DMS53 (cell line): ENCODE measurements around the gene UBE2B.
A peak's percentile ranks its signal among the peaks of the same experiment; 100 is the strongest.

Experiments
- DNase-seq: peaks from one replicate; lab custom pipeline; 2025; lab: John Stamatoyannopoulos, UW

The UBE2B gene

DNA sequence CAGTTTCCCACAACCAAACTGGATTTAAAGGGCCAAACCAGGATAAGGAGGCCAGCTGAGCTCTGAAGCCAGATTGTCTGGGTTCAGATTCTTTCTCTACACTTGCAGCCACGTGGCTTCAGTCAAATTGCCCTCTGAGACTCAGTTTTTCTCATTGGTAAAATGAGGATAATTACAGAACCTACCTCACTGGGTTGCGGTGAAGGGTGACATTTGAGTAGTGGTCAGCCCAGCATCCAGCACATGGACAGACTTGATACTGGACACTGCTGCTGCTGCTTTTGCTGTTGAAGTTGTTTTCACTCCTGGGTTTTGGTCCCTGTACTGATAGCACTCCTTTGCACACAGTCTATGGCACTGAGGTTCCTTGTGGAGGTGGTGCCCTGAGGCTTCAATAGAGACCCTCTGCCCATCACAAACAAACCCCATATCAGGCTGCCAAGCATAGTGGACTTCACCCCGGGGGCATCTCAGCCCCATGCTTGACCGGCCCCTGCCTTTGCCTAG is 66.0 kb downstream of the UBE2B start:
- DNase-seq: no peak

DNA sequence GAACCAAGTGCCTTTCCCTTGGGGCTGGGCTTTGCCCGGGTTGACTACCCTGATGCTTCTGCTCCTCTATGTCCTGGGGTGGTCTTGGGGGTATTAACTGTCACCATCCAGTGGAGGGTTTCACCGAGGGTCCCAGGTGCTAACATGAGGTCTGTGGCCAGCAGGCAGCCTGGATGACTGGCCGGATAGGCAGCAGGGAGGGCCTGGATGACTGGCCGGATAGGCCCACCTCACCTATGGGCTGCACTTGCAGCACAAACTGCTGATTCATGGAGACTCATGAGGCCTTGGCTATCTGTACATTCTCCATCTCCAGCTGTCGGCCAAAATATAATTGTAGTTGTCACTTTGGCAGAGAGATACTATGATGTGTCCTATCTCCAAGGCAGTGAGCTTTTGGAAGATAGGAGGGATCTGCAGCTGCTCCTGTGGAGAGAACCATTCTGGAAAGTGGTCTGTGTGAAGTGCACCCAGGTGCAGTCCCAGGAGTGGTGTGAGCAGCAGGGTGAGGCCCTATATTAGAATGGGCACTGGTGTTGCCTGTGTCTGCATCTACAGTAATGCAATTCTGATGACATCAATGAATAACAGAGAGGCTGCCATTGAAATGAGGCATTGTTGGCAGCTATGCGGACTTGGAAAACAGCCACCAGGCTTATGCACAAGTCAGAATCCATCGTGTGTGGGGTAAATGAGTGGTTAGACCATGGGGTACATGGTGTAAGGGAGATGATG is 66.6 kb downstream of the UBE2B start:
- peak; percentile 65 for DNase-seq

DNA sequence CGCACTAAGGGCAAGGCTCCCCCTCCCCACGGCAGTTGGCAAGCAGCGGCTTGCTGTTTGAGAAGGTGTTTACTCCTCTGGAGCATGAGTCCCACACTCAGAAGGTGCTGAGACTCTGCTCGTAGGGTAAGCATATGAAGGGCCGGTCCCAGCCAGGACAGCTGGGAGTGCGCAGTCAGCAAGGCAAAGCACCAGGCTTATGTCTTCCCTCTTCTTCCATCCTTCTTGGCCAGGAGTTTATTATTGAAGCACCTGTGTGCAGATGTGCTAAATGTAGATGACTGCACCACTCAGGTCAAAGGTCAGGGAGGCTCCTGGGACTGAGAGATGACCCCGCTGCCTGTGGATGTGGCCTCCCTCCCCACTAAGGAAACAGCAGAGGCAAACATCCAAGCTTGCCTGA is 67.4 kb downstream of the UBE2B start:
- peak; percentile 54 for DNase-seq

DNA sequence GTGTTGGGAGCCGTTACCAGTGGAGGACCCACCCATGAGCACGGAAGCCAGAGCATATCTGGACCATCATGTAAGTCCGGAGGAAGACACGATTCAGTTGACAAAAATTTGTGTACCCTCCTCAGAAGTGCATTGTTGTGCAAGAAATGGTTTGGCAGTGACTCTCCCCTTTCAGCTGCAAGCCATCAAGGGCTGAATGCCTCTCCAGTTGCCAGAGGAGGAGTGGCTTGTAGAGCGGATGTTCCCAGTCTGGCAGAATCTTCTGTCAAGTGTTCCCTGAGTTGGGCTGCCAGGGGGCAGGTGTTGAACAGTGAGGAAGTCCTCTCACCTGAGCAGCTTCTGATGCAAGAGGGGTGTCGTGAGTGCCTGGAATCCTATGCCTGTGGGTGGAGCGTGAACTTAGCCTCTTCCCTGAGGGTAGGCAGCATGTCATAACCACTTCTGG is 67.9 kb downstream of the UBE2B start:
- DNase-seq: peak; percentile 99

DNA sequence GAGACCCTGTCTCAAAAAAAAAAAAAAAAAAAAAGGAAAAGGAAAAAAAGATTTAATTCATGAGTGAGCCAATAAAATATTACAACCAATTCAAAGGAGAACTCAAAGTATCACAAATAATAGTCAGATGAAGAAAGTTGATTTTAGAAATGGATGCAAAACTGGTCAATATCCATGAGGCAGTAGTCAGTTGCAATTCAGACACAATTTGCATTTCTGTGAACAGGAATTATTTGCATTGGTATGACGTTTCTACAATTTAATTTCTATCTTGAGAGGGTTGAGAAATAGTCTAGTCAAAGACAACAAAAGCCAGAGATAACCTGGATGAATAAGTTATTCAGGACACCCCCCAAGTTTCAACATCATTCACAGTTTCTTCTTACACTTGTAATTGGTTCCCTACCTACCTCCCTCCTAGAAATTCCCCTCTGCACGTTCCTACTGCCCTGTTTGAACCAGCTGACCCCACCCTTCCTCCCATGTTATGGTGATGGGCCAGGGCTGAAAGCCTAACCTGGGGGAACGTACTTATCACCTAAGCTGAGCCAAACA is 68.9 kb downstream of the UBE2B start:
- DNase-seq: no peak
